ENCODE results near the gene S100A5.
A peak's percentile ranks its signal among the peaks of the same experiment; 100 is the strongest.
"Not testable (repeated sequence)": the region's sequence is repeated elsewhere in the genome, so short reads cannot be mapped to it uniquely, and the experiment has no call there.

S100A5 gene, protein sequence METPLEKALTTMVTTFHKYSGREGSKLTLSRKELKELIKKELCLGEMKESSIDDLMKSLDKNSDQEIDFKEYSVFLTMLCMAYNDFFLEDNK

GRCh38 chr1:153540394-153541361 is at the start of gene S100A5:
TSS of gene S100A5 (minus strand) at chr1:153540934. CDS start at chr1:153540191, 743 bp downstream.
- DNase-seq: peak; percentile 45

DNA sequence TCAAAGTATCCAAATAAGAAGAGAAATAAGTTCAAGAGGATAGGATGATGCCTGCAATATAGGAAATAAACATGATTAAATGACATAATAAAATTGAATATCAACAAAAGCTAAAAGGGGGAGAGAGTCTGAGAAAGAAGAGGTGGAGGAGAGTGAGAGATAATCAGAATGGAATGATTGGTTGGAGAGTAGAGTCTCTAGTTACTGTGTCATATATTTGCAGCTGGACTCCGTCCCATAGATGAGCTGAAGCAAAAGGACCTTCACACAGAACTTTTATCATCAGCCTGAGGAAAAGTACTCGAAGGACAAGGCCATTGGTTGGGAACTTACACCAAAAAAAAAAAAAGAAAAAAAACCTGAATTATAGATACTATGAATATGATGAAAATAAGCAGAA is 47.7 kb upstream of the S100A5 start:
- DNase-seq: no peak

DNA sequence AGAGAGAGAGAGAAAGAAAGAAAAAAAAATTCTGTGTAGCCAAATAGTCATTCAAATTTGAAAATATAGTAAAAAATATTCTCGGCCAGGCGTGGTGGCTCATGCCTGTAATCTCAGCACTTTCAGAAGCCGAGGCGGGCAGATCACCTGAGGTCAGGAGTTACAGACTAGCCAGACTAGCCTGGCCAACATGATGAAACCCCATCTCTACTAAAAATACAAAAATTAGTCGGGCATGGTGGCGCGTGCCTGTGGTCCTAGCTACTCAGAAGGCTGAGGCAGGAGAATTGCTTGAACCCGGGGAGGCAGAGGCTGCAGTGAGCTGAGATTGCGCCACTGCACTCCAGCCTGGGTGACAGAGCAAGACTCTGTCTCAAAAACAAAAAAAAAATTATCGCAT is 47.3 kb upstream of the S100A5 start:
- DNase-seq: not testable (repeated sequence)

- DNase-seq: no peak
These were observed 46.6 kb upstream of the S100A5 start for GRCh38 chr1:153587314-153587713.

- DNase-seq: no peak
These were observed 45.6 kb upstream of the S100A5 start for GRCh38 chr1:153586347-153586746.

DNA sequence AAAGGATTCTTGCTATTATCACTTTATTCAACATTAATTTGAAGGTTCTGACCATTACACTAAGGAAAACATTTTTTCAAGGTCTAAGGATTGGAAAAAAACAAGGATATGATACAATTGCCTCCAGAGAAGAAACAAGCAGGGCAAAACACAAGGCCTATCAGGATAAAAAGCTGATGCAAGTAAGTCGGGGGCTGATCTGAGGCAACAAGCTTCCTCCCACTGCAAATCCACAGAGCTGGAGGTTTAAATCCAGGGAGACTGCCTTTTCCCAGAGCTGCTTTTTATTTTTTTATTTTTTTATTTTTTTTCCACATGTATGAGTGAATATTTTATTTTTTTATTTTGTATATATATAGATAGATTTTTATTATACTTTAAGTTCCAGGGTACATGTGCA is 44.3 kb upstream of the S100A5 start:
- no peak for DNase-seq

DNA sequence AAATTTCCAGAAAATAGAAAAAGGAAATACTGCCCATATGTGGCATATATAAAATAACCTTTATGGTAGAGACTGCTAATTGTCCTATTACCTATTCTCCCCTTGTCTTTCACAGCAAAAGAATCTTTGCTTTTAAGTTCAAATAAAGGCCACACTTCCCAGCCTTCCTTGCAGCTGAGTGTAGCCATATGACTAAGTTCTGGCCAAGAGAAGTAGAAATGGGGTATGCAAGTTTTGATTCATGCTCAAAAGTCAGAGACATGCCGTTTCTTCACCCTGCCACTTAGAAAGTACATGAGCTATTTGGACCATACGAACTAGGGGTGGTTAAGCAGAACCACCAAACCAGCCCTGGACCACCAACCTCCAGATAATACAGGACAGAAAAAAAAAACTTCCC is 43.2 kb upstream of the S100A5 start:
- DNase-seq: no peak

DNA sequence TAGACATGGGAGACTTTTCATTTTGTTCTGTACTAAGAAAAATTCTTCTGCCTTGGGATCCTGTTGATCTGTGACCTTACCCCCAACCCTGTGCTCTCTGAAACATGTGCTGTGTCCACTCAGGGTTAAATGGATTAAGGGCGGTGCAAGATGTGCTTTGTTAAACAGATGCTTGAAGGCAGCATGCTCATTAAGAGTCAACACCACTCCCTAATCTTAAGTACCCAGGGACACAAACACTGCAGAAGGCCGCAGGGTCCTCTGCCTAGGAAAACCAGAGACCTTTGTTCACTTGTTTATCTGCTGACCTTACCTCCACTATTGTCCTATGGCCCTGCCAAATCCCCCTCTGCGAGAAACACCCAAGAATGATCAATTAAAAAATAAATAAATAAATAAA is 42.8 kb upstream of the S100A5 start:
- DNase-seq: not testable (repeated sequence)

DNA sequence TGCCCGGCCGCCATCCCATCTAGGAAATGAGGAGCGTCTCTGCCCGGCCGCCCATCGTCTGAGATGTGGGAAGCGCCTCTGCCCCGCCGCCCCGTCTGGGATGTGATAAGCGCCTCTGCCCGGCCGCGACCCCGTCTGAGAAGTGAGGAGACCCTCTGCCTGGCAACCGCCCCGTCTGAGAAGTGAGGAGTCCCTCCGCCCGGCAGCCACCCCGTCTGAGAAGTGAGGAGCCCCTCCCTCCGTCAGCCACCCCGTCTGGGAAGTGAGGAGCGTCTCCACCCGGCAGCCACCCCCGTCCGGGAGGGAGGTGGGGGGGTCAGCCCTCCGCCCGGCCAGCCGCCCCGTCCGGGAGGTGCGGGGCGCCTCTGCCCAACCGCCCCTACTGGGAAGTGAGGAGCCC is 42.1 kb upstream of the S100A5 start:
- DNase-seq: not testable (repeated sequence)

DNA sequence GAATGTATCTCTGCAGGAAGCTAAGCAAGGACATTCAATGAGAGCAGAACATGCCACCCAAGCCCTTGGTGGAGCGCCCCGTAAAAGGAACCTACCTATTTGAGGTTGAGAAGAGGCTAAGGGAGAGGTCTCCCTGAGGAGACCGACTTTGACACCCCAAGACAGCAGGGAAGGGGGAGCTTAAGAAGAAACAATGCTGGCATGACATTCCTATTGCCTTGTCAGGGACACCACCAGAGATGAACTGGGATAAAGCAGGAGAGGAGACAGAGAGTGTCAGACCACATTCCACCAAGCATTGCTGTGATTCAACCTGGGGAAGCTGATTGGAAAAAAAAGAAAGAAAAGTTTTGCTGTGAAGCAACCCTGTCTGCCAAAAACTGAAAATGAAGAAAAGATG is 38.2 kb upstream of the S100A5 start:
- DNase-seq: no peak

GRCh38 chr1:153578490-153578889 is 37.8 kb upstream of the S100A5 start:
- no peak for DNase-seq

DNA sequence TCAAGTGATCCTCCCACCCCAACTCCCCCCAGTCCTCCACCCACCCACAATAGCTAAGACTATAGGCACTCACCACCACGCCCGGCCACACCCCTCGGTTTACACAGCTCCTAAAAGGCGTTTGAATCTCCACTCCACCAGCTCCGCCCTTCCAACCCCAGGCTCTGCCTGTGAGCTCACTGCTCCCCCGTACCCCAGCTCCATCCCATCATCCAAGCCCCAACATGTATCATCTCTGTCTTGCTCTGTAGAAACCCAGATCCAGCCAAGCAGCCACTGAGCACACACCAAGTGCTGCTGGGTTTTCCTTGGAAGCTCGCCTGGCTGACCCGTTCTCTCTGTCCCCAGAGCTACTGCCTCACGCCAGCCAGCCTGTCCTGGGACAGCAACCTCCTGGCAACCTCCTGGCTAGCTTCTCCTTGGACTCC is 36.9 kb upstream of the S100A5 start:
- DNase-seq: no peak

- no peak for DNase-seq
These were observed 36.4 kb upstream of the S100A5 start for GRCh38 chr1:153577138-153577537.

DNA sequence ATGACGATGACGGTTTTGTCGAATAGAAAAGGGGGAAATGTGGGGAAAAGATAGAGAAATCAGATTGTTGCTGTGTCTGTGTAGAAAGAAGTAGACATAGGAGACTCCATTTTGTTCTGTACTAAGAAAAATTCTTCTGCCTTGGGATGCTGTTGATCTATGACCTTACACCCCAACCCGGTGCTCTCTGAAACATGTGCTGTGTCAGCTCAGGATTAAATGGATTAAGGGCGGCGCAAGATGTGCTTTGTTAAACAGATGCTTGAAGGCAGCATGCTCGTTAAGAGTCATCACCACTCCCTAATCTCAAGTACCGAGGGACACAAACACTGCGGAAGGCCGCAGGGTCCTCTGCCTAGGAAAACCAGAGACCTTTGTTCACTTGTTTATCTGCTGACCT is 34.8 kb upstream of the S100A5 start:
- DNase-seq: not testable (repeated sequence)

- not testable (repeated sequence) for DNase-seq
These were observed 34.4 kb upstream of the S100A5 start for GRCh38 chr1:153575081-153575491.

DNA sequence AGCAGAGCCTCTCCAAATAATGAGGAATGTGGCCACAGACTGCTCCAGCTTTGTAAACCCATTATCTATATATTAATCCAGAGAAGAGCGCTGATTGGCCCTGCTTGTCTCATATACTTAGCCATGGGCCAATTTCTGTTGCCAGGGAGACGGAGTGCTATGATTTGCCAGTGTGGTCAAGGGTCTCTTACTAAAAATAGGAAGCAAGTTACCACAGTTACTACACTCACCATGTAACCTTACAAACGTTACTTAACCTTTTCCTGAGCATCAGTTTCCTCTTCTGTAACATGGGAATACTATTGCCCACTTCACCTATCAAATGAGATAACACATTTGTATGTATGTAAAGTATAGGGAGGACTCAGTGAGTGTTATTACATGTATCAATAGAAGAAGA is 32.6 kb upstream of the S100A5 start:
- no peak for DNase-seq

- DNase-seq: peak; percentile 81
These were observed 31.9 kb upstream of the S100A5 start for GRCh38 chr1:153572569-153573015.

- DNase-seq: no peak
These were observed 31.0 kb upstream of the S100A5 start for GRCh38 chr1:153571706-153572105.

DNA sequence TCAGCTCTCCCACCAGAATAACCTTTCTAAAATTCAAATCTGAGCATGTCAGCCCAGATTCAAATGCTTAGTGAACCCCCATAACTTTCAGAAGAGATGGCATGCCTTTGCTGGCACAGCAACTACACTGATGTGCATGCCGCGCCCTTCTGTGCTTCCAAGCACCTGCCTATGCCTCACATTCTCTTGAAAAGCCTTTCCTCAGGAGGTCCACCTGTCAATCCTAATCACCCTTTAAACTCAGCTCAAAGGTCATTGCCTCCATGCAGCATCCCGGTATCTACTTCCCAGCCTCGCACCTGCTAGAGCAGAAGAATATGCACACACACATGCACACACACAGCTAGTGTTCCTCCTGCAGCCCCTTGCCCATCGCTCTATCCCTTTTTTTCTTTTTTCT is 30.1 kb upstream of the S100A5 start:
- no peak for DNase-seq

- no peak for DNase-seq
These were observed 28.7 kb upstream of the S100A5 start for GRCh38 chr1:153569465-153569864.

- DNase-seq: peak; percentile 89
These were observed 27.8 kb upstream of the S100A5 start for GRCh38 chr1:153568367-153569099.

- peak; percentile 86 for DNase-seq
These were observed 27.1 kb upstream of the S100A5 start for GRCh38 chr1:153567621-153568366.

Measured in stimulated activated CD4-positive, alpha-beta T cell treated with anti-CD3 and anti-CD28 coated beads, Interleukin-1b, Interleukin-23, amount 100 ng/mL, for 48 hours (primary cell).